CD4-positive, alpha-beta T cell (primary cell): ENCODE measurements around the gene CLEC2B. TPM values are rescaled to one million over a fixed set of nuclear protein-coding genes. Genes with fewer than 3 reads are reported as not detected.

ENCODE experiments used
- ATAC-seq: fragments of 200-7000 bp; cut with Tn5 transposase; one replicate; pipeline ENCODE4 v1.10.0; 2022; ENCODE audit warnings: mild to moderate bottlenecking; ENCODE audit not compliant: poor library complexity
- CTCF ChIA-PET: fragments of 350-600 bp; sonication (Branson Sonifier 250); formaldehyde crosslinking; loops from one replicate; lab custom pipeline; 2021; ENCODE audit warnings: antibody characterized with exemption, inconsistent platforms; lab: Charles Lee
- POLR2A ChIA-PET: fragments of 350-600 bp; sonication (Branson Sonifier 250); formaldehyde crosslinking; loops from one replicate; lab custom pipeline; 2021; ENCODE audit warnings: antibody characterized with exemption, inconsistent platforms; lab: Charles Lee
- DNase-seq, 14 experiments: peaks; one replicate each; pipeline ENCODE4 v3.0.0-alpha.2; 2013 to 2020; ENCODE audit warnings: mixed read lengths in 2 of 14
- H3K27ac ChIP-seq, 2 donors: one replicate each; pipeline versions ENCODE4 v1.5.1 to v1.7.0; 2013; ENCODE audit warnings: low read length in 2 of 2, low read depth in 1 of 2, mild to moderate bottlenecking in 1 of 2
- H3K27me3 ChIP-seq, 2 experiments: 1 replicate in 1 of 2; 2 replicates in 1 of 2; pipeline versions ENCODE4 v1.6.1 to v1.7.0; 2013; ENCODE audit warnings: low read length in 2 of 2, control low read depth in 1 of 2, mild to moderate bottlenecking in 1 of 2, moderate library complexity in 1 of 2; ENCODE audit not compliant: insufficient read depth in 2 of 2, control insufficient read depth in 1 of 2
- H3K36me3 ChIP-seq: one replicate; pipeline ENCODE4 v1.6.1; 2013; ENCODE audit warnings: low read length, control low read depth; ENCODE audit not compliant: insufficient read depth
- H3K4me1 ChIP-seq: one replicate; pipeline ENCODE4 v1.6.1; 2013; ENCODE audit warnings: low read length, control low read depth; ENCODE audit not compliant: insufficient read depth
- H3K4me3 ChIP-seq: one replicate; pipeline ENCODE4 v1.5.1; 2013; ENCODE audit warnings: mild to moderate bottlenecking, low read length, moderate library complexity
- H3K9me3 ChIP-seq, 2 experiments: 1 replicate in 1 of 2; 2 replicates in 1 of 2; pipeline versions ENCODE4 v1.6.1 to v1.7.0; 2013; ENCODE audit warnings: low read length in 2 of 2, mild to moderate bottlenecking in 2 of 2, control low read depth in 1 of 2, moderate library complexity in 1 of 2; ENCODE audit not compliant: control insufficient read depth in 1 of 2, insufficient read depth in 1 of 2
- H3K27ac Mint-ChIP-seq: one replicate; pipeline ENCODE4 v1.8.0; 2020; ENCODE audit warnings: mixed read lengths
- H3K27me3 Mint-ChIP-seq: one replicate; pipeline ENCODE4 v1.8.0; 2021; ENCODE audit warnings: mixed read lengths
- H3K36me3 Mint-ChIP-seq: one replicate; pipeline ENCODE4 v1.8.0; 2021; ENCODE audit warnings: low read depth, mixed read lengths
- H3K4me1 Mint-ChIP-seq: one replicate; pipeline ENCODE4 v1.8.0; 2021; ENCODE audit warnings: low read depth, mixed read lengths
- H3K4me3 Mint-ChIP-seq: one replicate; pipeline ENCODE4 v1.8.0; 2020; ENCODE audit warnings: mild to moderate bottlenecking, mixed read lengths
- H3K9me3 Mint-ChIP-seq: one replicate; pipeline ENCODE4 v1.8.0; 2020; ENCODE audit warnings: mixed read lengths
- intact Hi-C, 2 experiments: fragments of 100-400 bp; cut with DNase I in 1 of 2; cut with micrococcal nuclease in 1 of 2; formaldehyde crosslinking; loops; one replicate each; pipeline versions ENCODE4 v1.15.1 to v1.9.0; 2023 to 2025; cut with DNase I, micrococcal nuclease
- total RNA-seq, 174 experiments: library from RNA in 2 of 174; stranded (reverse) in 2 of 174; gene quantifications; one replicate each; pipeline ENCODE4 v1.2.3 and lab custom pipeline; 2021 to 2026
- TF ChIP-seq, protein P1 (sequence below): fragments of 200-600 bp; IDR thresholded peaks from one replicate; pipeline ENCODE4 v1.8.0; 2022; ENCODE audit warnings: antibody characterized with exemption, mild to moderate bottlenecking

The CLEC2B gene
- total RNA-seq, 2 experiments from 2014 or later: 152 to 155 TPM

DNA sequence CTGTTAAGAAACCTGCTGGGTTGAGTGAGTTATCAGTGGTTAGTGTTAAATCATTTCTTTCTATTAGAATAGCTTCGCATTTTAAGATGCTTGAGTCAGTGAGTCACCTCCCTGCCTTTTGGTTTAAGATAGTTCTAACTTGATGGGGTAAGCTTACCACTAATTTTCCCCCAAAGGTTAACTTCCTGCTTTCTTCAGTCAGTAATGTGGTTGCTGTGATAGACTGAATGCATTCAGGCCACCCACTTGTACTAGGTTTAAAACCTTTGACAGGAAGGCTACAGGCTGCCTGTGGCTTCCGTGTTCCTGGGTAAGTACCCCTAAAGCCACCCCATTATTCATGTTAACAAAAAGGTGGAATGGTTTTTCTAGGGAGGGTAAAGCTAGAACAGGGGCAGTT, 37.7 kb upstream of the CLEC2B start:
- peaks cover 12% of the 10 kb centered on the region for H3K4me1 ChIP-seq
- H3K36me3 ChIP-seq: no peaks in the 10 kb centered on the region
- ATAC-seq (peak; percentile 96), DNase-seq (peak in 9 of 14 experiments; percentile 2 to 86 (median 19))
- peaks cover 19% of the 10 kb centered on the region for H3K36me3 Mint-ChIP-seq
- POLR2A ChIA-PET: interaction anchor here (0.7 to 3.9 kb wide), 11 partner anchors 12 to 146 kb away, joined by 3 to 42 read pairs (median 4); partner anchors contain the start of genes CLEC12A and CLEC2B
- H3K4me3 ChIP-seq: no peak overlapping the region
- H3K9me3 ChIP-seq: peaks cover 10 to 36% of the 10 kb centered on the region in 2 experiments
- H3K27me3 Mint-ChIP-seq: no peaks in the 10 kb centered on the region
- H3K4me1 Mint-ChIP-seq: peaks cover 32% of the 10 kb centered on the region
- H3K27ac ChIP-seq: no peak overlapping the region
- intact Hi-C loops: loop anchor here in 1 of 2 experiments (2.0 kb wide), 1 partner anchor 38 kb away; the partner anchor contains the start of gene CLEC2B
- no peaks in the 10 kb centered on the region for H3K27me3 ChIP-seq
- H3K9me3 Mint-ChIP-seq: peaks cover 13% of the 10 kb centered on the region
- CTCF ChIA-PET: interaction anchor here (0.6 to 2.9 kb wide), 3 partner anchors 15 to 156 kb away, joined by 3 to 10 read pairs (median 3); no protein-coding TSS in a partner anchor
- H3K27ac Mint-ChIP-seq: peak overlapping the region; percentile 68
- peak overlapping the region; percentile 54 for H3K4me3 Mint-ChIP-seq
- TF ChIP-seq, protein P1, sequence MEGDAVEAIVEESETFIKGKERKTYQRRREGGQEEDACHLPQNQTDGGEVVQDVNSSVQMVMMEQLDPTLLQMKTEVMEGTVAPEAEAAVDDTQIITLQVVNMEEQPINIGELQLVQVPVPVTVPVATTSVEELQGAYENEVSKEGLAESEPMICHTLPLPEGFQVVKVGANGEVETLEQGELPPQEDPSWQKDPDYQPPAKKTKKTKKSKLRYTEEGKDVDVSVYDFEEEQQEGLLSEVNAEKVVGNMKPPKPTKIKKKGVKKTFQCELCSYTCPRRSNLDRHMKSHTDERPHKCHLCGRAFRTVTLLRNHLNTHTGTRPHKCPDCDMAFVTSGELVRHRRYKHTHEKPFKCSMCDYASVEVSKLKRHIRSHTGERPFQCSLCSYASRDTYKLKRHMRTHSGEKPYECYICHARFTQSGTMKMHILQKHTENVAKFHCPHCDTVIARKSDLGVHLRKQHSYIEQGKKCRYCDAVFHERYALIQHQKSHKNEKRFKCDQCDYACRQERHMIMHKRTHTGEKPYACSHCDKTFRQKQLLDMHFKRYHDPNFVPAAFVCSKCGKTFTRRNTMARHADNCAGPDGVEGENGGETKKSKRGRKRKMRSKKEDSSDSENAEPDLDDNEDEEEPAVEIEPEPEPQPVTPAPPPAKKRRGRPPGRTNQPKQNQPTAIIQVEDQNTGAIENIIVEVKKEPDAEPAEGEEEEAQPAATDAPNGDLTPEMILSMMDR: no peak

DNA sequence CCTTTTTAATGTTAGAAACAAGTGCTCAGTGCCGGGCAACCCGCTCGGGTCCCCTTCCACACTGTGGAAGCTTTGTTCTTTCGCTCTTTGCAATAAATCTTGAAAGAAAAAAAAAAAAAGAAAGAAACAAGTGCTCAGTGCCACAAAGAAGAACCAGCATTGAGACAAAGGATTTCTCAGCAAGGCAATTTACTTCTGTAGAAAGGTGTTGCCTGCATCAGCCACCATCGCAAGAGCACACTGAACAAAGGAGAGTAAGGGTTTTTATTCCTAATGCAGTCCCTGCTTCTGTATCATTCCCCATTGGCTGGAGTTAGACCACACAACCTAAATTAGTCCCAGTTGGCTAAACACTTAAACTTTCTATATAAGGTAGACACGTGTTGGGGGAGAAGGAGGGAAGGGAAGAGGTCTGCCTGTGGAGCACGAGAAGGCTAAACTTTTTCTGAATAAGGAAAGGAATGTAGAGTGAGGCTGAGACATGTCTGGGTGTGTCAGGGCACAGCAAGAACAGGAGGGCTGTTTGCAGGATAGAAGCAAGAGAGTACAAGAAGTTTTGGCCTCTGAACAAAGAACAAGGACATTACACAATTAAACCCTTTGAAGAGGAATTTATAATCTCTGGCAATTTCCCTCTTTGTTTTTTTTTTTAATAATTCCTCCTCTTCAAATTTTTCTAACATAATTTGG, 33.5 kb upstream of the CLEC2B start:
- H3K27me3 Mint-ChIP-seq: no peaks in the 10 kb centered on the region
- Histone ChIP-seq H3K4me1 (peaks cover 12% of the 10 kb centered on the region), H3K36me3 (no peaks in the 10 kb centered on the region), H3K27me3 (no peaks in the 10 kb centered on the region), H3K4me3 (no peak overlapping the region), H3K27ac (no peak overlapping the region), H3K9me3 (peaks cover 6 to 12% of the 10 kb centered on the region in 2 experiments)
- H3K36me3 Mint-ChIP-seq: peaks cover 13% of the 10 kb centered on the region
- no peak overlapping the region for H3K4me3 Mint-ChIP-seq
- peaks cover 13% of the 10 kb centered on the region for H3K9me3 Mint-ChIP-seq
- CTCF ChIA-PET: interaction anchor here (0.7 to 1.0 kb wide), 2 partner anchors 25 to 41 kb away, joined by 3 read pairs; no protein-coding TSS in a partner anchor
- peaks cover 24% of the 10 kb centered on the region for H3K4me1 Mint-ChIP-seq
- POLR2A ChIA-PET: interaction anchor here (0.7 kb wide), 1 partner anchor 99 kb away, joined by 3 read pairs; no protein-coding TSS in a partner anchor
- DNase-seq: no peak
- no peak overlapping the region for H3K27ac Mint-ChIP-seq
- intact Hi-C loops: no loop called here
- no peak for ATAC-seq
- TF ChIP-seq, protein P1: no peak

DNA sequence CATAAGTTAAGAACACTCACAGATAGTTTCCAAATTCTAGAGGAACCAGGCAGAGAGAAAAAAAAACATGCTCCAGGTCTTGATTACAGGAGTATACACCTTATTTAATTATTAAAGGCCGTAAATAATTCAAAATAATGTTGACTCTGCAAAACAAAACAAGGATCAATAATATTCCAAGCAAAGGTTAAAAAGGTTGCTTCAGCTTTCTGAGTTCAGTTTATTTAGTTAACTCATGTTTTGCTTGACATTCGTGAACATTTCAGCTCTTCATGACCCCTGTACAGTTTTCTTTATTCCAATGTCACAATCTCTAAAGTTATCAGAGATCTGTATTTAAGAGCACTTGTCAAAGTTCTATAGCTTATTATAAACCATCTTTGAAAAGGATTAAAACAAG, 31.8 kb upstream of the CLEC2B start:
- DNase-seq (no peak), ATAC-seq (no peak)
- Mint-ChIP-seq H3K36me3 (peaks cover 10% of the 10 kb centered on the region), H3K4me3 (no peak overlapping the region), H3K4me1 (peaks cover 7% of the 10 kb centered on the region), H3K27me3 (no peaks in the 10 kb centered on the region), H3K9me3 (peaks cover 10% of the 10 kb centered on the region), H3K27ac (no peak overlapping the region)
- H3K4me1 ChIP-seq: peaks cover 2% of the 10 kb centered on the region
- peaks cover 6 to 12% of the 10 kb centered on the region in 2 experiments for H3K9me3 ChIP-seq
- H3K36me3 ChIP-seq: no peaks in the 10 kb centered on the region
- POLR2A ChIA-PET: interaction anchor here (1.0 to 1.3 kb wide), 2 partner anchors 32 to 37 kb away, joined by 3 read pairs; partner anchors contain the start of gene CLEC2B
- no peak overlapping the region for H3K27ac ChIP-seq
- H3K27me3 ChIP-seq: no peaks in the 10 kb centered on the region
- TF ChIP-seq, protein P1: no peak
- CTCF ChIA-PET: no interaction called here
- intact Hi-C loops: no loop called here
- no peak overlapping the region for H3K4me3 ChIP-seq
